DMS53 treated with DMSO at 0.1 percent for 48 hours (cell line): ENCODE data around the gene NR2C2.
A peak's percentile ranks its signal among the peaks of the same experiment; 100 is the strongest.

ENCODE experiments used
- DNase-seq: peaks from one replicate; lab custom pipeline; 2025; ENCODE audit not compliant: unreplicated experiment; lab: John Stamatoyannopoulos, UW

Gene NR2C2

DNA sequence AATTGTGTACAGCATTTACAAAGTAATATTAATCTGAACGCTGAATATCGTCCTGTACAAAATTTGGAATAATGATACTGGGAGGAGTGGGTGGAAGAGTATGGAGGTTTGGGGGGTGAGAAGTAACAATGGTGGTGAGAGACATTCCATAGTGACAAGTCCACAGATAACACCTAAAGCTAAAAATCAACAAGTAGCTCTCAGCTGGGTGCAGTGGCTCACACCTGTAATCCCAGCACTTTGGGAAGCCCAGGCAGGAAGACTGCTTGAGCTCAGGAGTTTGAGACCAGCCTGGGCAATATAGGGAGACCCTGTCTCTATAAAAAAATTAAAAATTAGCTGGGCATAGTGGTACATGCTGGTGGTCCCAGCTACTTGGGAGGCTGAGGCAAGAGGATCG, 112.6 kb downstream of the NR2C2 start:
- no peak for DNase-seq

DNA sequence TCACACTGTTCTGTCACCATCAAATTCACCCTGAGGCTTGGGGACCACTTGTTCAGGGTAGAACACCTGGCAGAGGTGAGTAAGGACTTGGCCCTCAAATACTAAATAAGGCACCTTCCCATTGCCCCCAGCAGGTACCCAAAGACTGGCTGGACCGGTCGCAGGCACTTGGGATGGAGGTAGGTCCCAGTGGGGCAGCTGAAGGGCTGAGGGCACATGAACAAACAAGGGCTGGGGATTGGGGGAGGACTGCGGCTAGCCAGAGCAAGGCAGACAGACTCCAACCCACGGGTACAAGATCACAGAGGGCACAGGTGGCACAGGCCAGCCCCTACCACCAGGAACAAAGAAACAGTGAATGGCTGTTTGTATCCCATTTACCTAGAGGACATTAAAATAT, 115.9 kb downstream of the NR2C2 start:
- DNase-seq: no peak

DNA sequence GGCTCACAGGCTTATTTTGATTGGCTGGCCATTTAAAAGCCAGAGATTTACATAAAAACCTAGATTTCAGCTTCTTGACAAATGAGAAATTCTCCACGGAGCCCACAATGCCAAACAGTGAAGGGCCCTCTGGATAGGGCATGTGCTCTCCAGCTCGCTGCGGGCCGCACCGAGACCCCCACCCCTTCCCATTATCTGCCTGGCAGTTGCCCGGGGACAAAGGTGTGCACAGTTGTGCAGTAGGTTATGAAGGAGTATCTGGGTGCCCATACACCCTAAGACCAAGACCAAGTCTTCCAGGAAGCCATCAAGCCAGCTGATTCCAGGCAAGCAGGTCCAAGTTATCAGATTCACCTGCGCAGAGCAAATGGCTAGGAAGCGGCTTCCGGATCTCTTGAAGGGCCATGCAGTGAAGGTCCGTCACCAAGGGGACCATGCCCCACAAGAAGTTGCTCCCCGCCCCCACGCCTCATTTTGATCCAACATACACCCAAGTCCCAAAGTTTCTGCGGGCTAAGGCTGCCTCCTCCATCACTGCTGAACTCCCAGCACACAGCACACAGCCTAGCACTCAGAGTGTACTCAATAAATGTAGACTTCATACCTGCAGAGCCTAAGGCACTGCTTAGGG, 116.4 kb downstream of the NR2C2 start:
- DNase-seq: no peak

GRCh38 chr3:15064299-15064834, 117.0 kb downstream of the NR2C2 start:
- DNase-seq: peak; percentile 0

DNA sequence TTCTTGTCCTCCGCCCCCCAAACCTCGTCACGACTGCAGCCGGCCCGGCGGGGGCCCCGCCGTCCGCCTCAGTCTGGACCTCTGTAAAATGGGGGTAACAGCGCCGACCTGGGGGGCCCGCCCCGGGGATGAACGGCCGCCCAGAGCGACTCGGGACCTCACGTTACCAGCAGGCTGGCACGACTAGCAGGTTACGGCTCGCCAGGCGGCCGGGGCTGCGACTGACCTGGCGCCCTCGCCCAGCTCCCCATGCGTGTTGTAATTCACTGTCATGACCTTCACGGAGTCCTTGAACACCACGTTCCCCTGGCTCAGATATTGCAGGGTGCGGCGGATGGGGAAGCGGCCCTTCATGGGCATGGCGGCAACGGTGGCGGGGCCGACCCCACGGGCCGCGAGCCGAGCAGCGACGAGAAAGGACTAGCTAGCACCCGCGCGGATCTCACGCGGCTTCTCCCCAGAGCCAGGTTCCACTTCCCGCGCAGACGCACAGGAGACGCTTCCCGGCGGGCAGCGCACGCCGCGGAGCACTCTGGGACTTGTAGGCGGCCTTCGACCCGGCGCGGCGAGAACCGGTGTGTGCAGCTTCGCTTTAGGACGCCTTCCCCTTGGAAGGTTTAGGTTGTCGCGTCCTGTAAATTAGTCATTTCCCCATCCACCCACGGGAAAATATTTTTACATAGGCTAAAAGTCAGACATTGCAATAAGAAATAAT, 117.6 kb downstream of the NR2C2 start, which contains the start of gene MRPS25:
Gene MRPS25 (minus strand): TSS at position 481 of the 715 bp plus-strand sequence. CDS start 121 bp downstream, at position 360.
- DNase-seq: peak; percentile 41

- DNase-seq: no peak
Observed at GRCh38 chr3:15065550-15066007, 118.2 kb downstream of the NR2C2 start.

DNA sequence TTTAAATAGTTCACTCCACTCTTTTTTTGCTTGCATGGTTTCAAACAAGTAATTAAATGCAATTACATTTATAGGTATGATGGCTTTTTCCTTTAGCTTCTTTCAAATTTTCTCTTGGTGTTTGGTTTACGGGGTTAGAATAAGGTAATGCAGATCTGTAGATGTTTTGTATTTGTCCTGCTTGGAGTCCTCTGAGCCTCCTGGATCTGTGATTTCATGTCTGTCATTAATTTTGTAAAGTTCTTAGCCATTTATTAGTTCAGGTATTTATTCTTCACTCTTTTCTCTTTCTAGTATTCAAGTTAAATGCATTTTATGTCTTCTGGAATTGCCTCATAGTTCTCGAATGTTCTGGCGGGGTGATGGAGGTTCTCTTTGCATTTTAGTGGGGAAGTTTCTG, 119.1 kb downstream of the NR2C2 start:
- DNase-seq: no peak

GRCh38 chr3:15069441-15069840, 122.1 kb downstream of the NR2C2 start:
- no peak for DNase-seq

DNA sequence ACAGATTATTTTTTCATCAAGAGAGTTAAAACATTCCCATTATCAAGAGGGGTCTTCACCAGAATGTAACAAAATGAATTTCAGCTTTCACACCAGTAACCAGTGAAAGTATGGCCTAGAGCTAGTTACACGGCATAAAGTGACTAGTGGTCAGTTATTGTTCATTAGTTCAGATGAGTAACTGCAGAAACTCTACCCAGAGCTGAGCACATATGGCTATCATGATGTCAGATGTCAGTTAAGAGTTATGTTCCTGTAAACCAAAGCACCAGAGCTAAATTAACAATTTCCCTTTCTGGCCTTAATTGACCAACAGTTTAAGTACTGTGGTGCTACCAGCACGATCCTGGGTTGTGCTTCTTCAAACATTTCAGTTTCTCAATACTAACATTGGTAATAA, 124.3 kb downstream of the NR2C2 start:
- DNase-seq: no peak

DNA sequence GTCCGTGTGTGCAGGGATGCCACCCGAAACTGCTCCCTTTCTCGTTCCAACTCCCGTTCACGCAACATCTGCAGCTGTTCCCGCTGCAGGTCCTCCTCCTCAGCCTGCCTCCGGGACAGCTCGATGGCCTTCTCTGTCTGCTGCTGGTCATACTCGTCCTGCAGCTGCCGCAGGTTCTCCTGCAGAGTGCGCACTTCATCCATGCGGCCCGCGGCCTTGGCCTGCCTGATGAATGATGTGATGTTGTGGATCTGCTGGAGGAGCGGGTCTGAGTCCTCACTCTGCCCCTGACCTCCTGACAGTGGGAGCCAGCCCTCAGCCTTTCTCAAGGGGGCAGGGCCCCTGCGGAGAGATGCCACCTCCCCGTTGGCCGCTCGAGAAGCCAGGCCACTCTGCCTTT, 127.1 kb downstream of the NR2C2 start:
- DNase-seq: no peak

DNA sequence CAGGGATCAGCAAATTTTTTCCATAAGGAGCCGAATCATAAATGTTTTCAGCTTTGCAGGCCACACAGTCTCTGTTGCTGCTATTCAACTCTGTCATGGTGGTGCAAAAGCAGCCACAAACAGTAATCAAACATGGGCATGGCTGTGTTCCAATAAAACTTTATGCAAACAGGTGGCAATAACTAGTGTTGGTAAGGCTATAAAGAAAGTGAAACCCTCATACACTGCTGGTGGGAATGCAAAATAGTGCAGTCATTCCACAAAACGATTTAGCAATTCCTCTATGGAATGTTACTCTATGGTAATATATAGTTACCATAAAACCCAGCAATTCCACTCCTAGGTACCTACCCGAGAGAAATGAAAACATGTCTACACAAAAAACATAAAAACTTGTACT, 131.7 kb downstream of the NR2C2 start:
- no peak for DNase-seq

GRCh38 chr3:15081960-15082664, 134.7 kb downstream of the NR2C2 start:
- DNase-seq: peak; percentile 28

DNA sequence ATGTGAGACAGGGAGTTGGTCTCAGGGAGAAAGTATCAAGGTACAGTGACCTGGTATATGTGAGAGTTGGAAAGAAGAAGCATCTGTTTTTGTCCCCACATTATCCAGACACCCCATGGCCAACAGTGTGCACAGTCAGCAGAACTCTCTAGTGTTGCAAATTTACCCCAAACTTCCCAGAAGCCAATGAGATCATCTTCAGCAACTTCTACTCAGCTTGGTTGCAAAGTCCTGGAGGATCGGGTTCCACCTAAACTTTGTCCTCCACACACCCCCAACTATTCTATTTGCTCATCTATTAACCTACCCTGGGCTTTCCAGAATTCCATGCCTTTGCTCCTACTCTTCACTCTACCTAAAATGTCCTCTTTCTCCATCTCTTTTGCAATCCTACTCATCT, 135.9 kb downstream of the NR2C2 start:
- no peak for DNase-seq

DNA sequence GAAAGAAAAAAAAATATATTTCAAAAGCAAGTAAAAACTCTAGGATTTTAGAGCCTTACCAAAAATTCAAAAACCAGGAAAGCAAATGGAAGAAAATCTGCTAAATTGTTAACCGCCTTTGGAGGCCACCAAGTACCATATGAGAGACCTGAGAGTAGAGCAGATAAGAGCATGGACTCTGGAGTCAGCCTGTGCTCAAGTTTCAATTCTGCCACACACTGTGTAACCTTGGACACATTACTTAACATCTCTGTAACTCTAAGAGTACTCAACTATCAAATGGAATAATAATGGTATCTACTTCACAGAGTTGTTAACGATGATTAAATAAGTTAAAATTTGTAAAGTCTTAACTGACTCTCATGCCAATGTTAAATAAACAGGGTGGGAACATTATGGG, 138.9 kb downstream of the NR2C2 start:
- DNase-seq: no peak

DNA sequence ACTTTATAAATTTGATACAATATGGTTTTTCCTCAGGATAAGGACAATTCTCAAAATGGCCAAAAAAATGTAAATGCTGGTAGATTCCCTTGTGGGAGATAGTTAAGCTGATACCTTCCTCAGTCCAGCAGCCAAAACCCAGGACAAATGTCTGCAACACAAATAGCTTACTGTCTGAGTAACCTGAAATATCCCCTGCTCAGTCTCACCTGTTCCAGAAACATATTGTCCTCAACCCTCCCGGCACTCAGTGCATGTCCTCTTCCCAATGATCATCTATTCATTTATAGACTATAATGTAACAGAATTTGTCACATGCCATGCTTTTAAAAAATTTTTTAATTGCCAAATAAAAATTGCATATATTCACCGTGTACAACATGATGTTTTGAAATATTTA, 139.3 kb downstream of the NR2C2 start:
- no peak for DNase-seq

- no peak for DNase-seq
Observed at GRCh38 chr3:15089201-15089600, 141.8 kb downstream of the NR2C2 start.

DNA sequence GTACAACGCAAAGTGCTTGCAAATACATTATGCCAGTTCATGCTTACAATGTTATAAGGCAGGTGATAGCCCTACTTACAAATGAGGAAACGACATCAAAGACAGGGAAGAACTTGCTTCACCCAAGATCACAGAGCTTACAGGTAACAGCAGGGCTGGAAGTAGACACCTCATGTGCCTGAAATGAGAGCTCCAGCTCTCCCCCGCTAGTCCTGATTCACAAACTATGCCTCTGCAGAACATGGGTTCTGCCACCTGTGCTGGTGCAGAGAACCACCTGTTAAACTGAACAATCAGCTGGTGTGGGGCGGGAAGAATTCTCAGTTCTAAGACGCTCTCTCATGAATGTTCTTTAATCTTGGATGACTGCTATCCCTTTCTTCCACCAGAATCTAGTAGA, 144.2 kb downstream of the NR2C2 start:
- no peak for DNase-seq

DNA sequence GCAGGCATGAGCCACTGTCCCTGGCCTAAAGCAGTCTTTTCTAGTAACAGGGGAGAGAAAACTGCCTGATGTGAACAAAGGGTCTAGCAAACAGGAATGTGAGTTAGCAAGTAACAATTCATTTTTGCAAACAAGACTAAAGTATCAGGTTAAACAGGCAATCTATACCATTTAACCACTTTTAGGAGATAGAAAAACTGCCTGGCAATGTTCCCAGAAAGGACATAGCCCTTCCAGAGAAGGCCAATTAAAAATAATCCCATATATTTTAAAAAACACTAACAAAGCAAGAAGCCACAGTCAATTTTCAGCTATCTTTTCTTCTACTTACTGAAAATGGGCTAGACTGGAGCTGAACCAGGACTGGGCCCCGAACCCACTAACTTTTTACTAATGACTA, 145.3 kb downstream of the NR2C2 start:
- no peak for DNase-seq

DNA sequence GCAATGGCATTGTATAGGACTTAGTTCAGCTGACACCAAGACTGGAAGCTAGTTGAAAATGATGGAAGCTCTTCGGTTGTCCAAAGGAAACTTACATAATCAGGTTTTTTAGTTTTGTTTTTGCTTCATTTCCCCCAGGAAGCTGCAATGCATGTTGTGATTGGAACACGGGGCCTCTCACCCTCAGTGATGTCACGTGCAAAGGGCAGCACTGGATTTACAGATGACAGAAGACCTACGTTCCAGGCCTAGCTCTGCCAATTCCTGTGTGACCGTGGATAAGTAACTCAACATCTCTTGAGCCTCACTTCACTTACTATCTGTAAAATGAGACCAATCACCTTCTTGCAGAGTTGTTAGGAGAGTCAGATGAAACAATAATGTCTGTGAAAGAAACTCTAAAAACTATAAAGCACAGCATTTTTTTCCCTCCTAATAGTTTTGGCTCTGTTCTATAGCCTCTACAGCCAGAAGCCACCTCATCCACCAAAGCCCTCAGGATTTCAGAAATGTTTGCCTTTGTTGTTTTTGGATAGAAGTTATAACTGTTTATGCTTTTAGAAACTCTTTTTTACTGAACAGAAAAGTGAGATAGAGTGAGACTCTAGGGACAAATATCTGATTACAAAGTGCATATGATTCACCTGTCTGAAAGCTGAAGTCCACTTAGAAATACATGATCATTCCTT, 146.9 kb downstream of the NR2C2 start:
- DNase-seq: no peak

- DNase-seq: no peak
Observed at GRCh38 chr3:15096046-15096445, 148.7 kb downstream of the NR2C2 start.

DNA sequence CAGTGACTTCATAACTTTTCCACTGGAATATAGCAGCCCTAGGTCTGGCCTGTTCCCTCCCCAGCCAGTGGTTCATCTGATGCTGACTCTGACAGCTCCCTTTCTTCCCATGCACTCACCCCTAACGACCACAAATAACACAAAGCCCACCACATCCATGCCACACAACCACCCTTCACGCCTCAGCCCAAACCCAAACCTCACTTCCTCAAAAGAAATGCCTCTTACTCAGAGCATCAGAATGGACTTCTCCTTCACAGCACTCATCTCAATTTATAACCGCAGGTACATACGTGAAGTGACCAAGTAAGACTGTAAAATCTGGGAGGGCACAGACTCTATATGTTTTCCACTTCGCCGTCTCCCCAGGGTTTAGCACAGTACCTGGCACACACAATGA, 150.5 kb downstream of the NR2C2 start:
- no peak for DNase-seq
